ENCODE results near the gene CFB. TPM values are rescaled to one million over a fixed set of nuclear protein-coding genes. Genes with fewer than 3 reads are reported as not detected.
A peak's percentile ranks its signal among the peaks of the same experiment; 100 is the strongest.

CFB gene
- total RNA-seq, 1 experiment from 2014 or later: not detected

DNA sequence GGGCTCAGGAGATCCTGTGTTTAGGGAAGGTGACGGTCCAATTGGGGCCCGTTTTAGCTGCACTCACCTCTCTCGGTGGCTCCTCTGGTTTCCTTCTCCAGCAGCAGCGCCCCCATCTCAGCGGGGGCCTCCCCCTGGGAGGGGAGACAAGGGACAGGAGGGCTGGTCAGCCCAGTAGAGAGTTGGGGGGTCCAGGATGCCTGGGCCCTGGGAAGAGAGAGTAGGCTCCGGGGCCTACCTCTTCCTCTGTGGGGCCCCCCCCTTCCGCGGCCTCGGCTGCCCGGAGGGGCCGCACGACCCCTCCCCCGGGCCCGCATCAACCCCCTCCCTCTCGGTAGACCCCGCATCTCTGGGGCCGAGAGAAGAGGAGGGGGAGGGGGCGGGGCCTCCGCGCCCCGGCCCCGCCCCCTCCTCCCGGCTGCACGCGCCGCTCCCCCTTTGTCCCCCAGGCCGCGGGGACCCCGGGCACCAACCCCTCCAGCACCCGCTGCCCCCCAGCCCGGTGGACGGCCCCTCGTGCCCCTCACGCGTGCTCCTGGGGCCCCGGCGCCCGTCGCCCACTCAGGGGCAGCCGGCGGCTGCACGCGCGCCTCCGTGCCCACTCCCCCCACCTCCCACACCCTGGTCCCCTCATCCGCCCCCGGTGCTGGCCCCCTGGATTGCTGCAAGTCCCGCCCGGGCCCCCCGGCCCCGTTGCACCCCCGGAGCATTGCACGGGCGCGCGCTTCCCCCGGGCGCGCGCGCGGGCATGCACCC, 48.9 kb upstream of the CFB start:
- TF ChIP-seq EZH2 (IDR thresholded peaks at IDR 0.05; ENCODE audit: low read length, unreplicated experiment) (no peak), EZH2phosphoT487 (IDR thresholded peaks at IDR 0.05; ENCODE audit: borderline replicate concordance, low read length) (no peak)
- TF ChIP-seq, protein P1, sequence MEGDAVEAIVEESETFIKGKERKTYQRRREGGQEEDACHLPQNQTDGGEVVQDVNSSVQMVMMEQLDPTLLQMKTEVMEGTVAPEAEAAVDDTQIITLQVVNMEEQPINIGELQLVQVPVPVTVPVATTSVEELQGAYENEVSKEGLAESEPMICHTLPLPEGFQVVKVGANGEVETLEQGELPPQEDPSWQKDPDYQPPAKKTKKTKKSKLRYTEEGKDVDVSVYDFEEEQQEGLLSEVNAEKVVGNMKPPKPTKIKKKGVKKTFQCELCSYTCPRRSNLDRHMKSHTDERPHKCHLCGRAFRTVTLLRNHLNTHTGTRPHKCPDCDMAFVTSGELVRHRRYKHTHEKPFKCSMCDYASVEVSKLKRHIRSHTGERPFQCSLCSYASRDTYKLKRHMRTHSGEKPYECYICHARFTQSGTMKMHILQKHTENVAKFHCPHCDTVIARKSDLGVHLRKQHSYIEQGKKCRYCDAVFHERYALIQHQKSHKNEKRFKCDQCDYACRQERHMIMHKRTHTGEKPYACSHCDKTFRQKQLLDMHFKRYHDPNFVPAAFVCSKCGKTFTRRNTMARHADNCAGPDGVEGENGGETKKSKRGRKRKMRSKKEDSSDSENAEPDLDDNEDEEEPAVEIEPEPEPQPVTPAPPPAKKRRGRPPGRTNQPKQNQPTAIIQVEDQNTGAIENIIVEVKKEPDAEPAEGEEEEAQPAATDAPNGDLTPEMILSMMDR (conservative IDR thresholded peaks at IDR 0.05; ENCODE audit: low read depth, low read length): no peak

DNA sequence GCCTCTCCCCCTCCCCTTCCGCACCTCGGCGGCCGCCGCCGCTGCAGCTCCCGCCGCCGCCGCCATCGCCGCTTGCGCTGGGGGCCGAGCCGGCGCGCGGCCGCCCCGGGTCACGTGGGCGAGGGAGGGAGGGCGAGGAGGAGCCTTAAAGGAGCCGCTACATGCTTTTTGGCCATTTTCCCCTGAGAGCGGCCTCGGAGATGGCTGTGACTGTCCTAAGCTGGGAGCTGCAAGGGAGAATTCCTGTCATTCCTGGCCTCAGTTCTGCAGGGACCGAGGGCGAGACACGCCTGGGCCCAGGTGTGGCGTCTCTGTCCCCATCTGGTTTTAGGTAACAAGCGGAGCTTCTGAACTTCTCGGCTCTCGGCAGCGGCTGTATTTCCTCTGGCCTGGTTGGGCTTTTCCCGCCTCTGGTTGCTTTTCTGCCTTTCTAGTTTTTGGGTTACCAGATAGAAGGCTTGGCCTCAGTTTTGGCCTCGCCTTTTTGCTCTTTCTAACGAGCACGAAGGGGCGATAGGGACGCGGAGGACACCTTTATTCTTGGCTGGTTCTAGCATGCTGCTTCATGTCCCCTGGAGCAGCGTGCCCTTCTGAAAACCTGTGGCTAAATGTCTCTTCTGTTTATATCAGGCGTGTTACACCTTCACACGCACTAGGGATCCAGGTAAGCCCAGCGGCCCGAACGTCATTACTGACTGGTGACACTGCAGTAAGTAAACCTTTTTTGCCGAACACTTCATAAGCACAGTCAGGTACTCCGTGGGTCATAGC, 48.1 kb upstream of the CFB start, which contains the start of gene EHMT2:
Gene EHMT2 (minus strand): TSS at position 87 of the 771 bp plus-strand sequence. CDS start 21 bp downstream, at position 66.
- peaks cover 34% of the 10 kb centered on the region for H3K4me1 ChIP-seq (ENCODE audit: insufficient read depth, low read length)
- H3K4me2 ChIP-seq (ENCODE audit: low read length): peak within 1 kb of the TSS; percentile 95
- H3K79me2 ChIP-seq (ENCODE audit: low read length): peaks cover 34% of the 10 kb centered on the region
- H2AFZ ChIP-seq (ENCODE audit: low read length): peak within 1 kb of the TSS; percentile 76
- H3K9ac ChIP-seq (ENCODE audit: low read length): peak within 1 kb of the TSS; percentile 81
- peak within 1 kb of the TSS; percentile 81 for H3K4me3 ChIP-seq (ENCODE audit: low read length)
- no peaks in the 10 kb centered on the region for H4K20me1 ChIP-seq (ENCODE audit: low read length)
- ATAC-seq (peak; percentile 43), DNase-seq (peak; percentile 89)
- no peaks in the 10 kb centered on the region for H3K9me2 ChIP-seq (replicated peaks; ENCODE audit: low read length)
- TSS peak; percentile 84 for BruUV-seq (replicated peaks)
- POLR2A ChIA-PET (ENCODE audit: unreplicated experiment): interaction anchor here (0.6 to 0.7 kb wide), 6 partner anchors 50 to 1074 kb away, joined by 3 to 19 read pairs (median 6); partner anchors contain the start of gene ATF6B
- TF ChIP-seq, protein P1 (conservative IDR thresholded peaks at IDR 0.05; ENCODE audit: low read depth, low read length): no peak
- TF ChIP-seq EZH2phosphoT487 (IDR thresholded peaks at IDR 0.05; ENCODE audit: borderline replicate concordance, low read length) (no peak), EZH2 (IDR thresholded peaks at IDR 0.05; ENCODE audit: low read length, unreplicated experiment) (no peak)
- no peaks in the 10 kb centered on the region for H3K27me3 ChIP-seq (ENCODE audit: low read length)
- CTCF ChIA-PET: interaction anchor here (0.6 kb wide), 1 partner anchor 11 kb away, joined by 7 read pairs; no protein-coding TSS in a partner anchor
- peaks cover 4% of the 10 kb centered on the region for H3F3A ChIP-seq (ENCODE audit: low read length, unreplicated experiment)
- H3K36me3 ChIP-seq (ENCODE audit: low read depth, low read length): peaks cover 11% of the 10 kb centered on the region
- intact Hi-C loops (cut with micrococcal nuclease): loop anchor here (5.0 kb wide), 1 partner anchor 35 kb away; the partner anchor contains the start of gene NEU1
- H3K9me3 ChIP-seq (ENCODE audit: low read length): no peaks in the 10 kb centered on the region
- peak within 1 kb of the TSS; percentile 35 for H3K27ac ChIP-seq (ENCODE audit: low read length)

More for the DNA sequence above, 48.9 kb upstream of the CFB start:
- peaks cover 4% of the 10 kb centered on the region for H3F3A ChIP-seq (ENCODE audit: low read length, unreplicated experiment)
- H3K36me3 ChIP-seq (ENCODE audit: low read depth, low read length): peaks cover 15% of the 10 kb centered on the region
- no peak overlapping the region for H3K27ac ChIP-seq (ENCODE audit: low read length)
- H3K9me2 ChIP-seq (replicated peaks; ENCODE audit: low read length): no peaks in the 10 kb centered on the region
- no peaks in the 10 kb centered on the region for H4K20me1 ChIP-seq (ENCODE audit: low read length)
- ATAC-seq (no peak), DNase-seq (no peak)
- H3K27me3 ChIP-seq (ENCODE audit: low read length): no peaks in the 10 kb centered on the region
- peak overlapping the region; percentile 81 for H3K4me3 ChIP-seq (ENCODE audit: low read length)
- H2AFZ ChIP-seq (ENCODE audit: low read length): peak overlapping the region; percentile 70
- H3K4me2 ChIP-seq (ENCODE audit: low read length): peak overlapping the region; percentile 95
- peak overlapping the region; percentile 81 for H3K9ac ChIP-seq (ENCODE audit: low read length)
- no peaks in the 10 kb centered on the region for H3K9me3 ChIP-seq (ENCODE audit: low read length)
- CTCF ChIA-PET: interaction anchor here (0.6 kb wide), 1 partner anchor 10 kb away, joined by 7 read pairs; no protein-coding TSS in a partner anchor
- POLR2A ChIA-PET (ENCODE audit: unreplicated experiment): interaction anchor here (0.6 to 0.7 kb wide), 5 partner anchors 51 to 231 kb away, joined by 3 to 19 read pairs (median 3); partner anchors contain the start of gene ATF6B
- intact Hi-C loops (cut with micrococcal nuclease): loop anchor here (5.0 kb wide), 1 partner anchor 35 kb away; the partner anchor contains the start of gene NEU1
- H3K4me1 ChIP-seq (ENCODE audit: insufficient read depth, low read length): peaks cover 33% of the 10 kb centered on the region
- peaks cover 34% of the 10 kb centered on the region for H3K79me2 ChIP-seq (ENCODE audit: low read length)
- no TSS peak for BruUV-seq (replicated peaks)
